ENCODE results near the gene ZNF660.

GRCh38 chr3:44624749-44625480 lies 40.2 kb downstream of the ZNF660 start, which contains the start of gene ZNF197:
- TF ChIP-seq POLR2A (IDR thresholded peaks at IDR 0.05): no peak
- TF ChIP-seq, protein P1, sequence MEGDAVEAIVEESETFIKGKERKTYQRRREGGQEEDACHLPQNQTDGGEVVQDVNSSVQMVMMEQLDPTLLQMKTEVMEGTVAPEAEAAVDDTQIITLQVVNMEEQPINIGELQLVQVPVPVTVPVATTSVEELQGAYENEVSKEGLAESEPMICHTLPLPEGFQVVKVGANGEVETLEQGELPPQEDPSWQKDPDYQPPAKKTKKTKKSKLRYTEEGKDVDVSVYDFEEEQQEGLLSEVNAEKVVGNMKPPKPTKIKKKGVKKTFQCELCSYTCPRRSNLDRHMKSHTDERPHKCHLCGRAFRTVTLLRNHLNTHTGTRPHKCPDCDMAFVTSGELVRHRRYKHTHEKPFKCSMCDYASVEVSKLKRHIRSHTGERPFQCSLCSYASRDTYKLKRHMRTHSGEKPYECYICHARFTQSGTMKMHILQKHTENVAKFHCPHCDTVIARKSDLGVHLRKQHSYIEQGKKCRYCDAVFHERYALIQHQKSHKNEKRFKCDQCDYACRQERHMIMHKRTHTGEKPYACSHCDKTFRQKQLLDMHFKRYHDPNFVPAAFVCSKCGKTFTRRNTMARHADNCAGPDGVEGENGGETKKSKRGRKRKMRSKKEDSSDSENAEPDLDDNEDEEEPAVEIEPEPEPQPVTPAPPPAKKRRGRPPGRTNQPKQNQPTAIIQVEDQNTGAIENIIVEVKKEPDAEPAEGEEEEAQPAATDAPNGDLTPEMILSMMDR (IDR thresholded peaks at IDR 0.05): no peak
